Measurements from ENCODE around the gene KIF13A. TPM values are rescaled to one million over a fixed set of nuclear protein-coding genes. Genes with fewer than 3 reads are reported as not detected.

Gene KIF13A
- total and polyA plus RNA-seq, 9 of the 15 experiments (the other 6 are each of a cell fraction or from before 2014, with no cell fraction given), result 3.6 to 44.3 (median 29.7) TPM

GRCh38 chr6:17858584-17858983 is 128.9 kb downstream of the KIF13A start (continued):
- no peak for TF ChIP-seq TEAD1 (CRISPR knock-in tag; IDR thresholded peaks at IDR 0.05)
- no peak for TF ChIP-seq PHF21A (IDR thresholded peaks at IDR 0.05; ENCODE audit: borderline replicate concordance, low read depth)
- no peak for TF ChIP-seq ZNF174 (CRISPR knock-in tag; IDR thresholded peaks at IDR 0.05)
- TF ChIP-seq, protein P1, sequence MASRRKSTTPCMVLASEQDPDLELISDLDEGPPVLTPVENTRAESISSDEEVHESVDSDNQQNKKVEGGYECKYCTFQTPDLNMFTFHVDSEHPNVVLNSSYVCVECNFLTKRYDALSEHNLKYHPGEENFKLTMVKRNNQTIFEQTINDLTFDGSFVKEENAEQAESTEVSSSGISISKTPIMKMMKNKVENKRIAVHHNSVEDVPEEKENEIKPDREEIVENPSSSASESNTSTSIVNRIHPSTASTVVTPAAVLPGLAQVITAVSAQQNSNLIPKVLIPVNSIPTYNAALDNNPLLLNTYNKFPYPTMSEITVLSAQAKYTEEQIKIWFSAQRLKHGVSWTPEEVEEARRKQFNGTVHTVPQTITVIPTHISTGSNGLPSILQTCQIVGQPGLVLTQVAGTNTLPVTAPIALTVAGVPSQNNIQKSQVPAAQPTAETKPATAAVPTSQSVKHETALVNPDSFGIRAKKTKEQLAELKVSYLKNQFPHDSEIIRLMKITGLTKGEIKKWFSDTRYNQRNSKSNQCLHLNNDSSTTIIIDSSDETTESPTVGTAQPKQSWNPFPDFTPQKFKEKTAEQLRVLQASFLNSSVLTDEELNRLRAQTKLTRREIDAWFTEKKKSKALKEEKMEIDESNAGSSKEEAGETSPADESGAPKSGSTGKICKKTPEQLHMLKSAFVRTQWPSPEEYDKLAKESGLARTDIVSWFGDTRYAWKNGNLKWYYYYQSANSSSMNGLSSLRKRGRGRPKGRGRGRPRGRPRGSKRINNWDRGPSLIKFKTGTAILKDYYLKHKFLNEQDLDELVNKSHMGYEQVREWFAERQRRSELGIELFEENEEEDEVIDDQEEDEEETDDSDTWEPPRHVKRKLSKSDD (conservative IDR thresholded peaks at IDR 0.05; ENCODE audit: low read length), result no peak
- no peak for TF ChIP-seq HES1 (IDR thresholded peaks at IDR 0.05; ENCODE audit: low read depth)
- TF ChIP-seq ZBTB26 (CRISPR knock-in tag; IDR thresholded peaks at IDR 0.05), result no peak
- no peak for TF ChIP-seq U2AF2 (optimal IDR thresholded peaks at IDR 0.05; ENCODE audit: low read depth, low read length)
- TF ChIP-seq ZNF280A (IDR thresholded peaks at IDR 0.05; ENCODE audit: low read depth, partially characterized antibody), result no peak
- TF ChIP-seq PTRF (tag; IDR thresholded peaks at IDR 0.05), result no peak
- no peak for TF ChIP-seq ZNF146 (CRISPR knock-in tag; IDR thresholded peaks at IDR 0.05; ENCODE audit: unreplicated experiment)
- TF ChIP-seq, protein P2, sequence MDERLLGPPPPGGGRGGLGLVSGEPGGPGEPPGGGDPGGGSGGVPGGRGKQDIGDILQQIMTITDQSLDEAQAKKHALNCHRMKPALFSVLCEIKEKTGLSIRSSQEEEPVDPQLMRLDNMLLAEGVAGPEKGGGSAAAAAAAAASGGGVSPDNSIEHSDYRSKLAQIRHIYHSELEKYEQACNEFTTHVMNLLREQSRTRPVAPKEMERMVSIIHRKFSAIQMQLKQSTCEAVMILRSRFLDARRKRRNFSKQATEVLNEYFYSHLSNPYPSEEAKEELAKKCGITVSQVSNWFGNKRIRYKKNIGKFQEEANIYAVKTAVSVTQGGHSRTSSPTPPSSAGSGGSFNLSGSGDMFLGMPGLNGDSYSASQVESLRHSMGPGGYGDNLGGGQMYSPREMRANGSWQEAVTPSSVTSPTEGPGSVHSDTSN (CRISPR knock-in tag; IDR thresholded peaks at IDR 0.05; ENCODE audit: low read depth), result no peak
- TF ChIP-seq, protein P2 (tag; conservative IDR thresholded peaks at IDR 0.05; ENCODE audit: low read depth), result no peak
